ENCODE measurements around the gene SCUBE2. TPM values are rescaled to one million over a fixed set of nuclear protein-coding genes. Genes with fewer than 3 reads are reported as not detected.

The SCUBE2 gene
- total and polyA plus RNA-seq, 2 donors (not counting 3 experiments of a cell fraction or from before 2014, with no cell fraction given), result 0.55 to 3.5 TPM

- H3K4me3 ChIP-seq (replicated peaks in 1 of 3; ENCODE audit: insufficient read depth in 1 of 3, low read depth in 1 of 3, low read length in 3 of 3), result no peak overlapping the region
- no peaks in the 10 kb centered on the region for H4K20me1 ChIP-seq (replicated peaks; ENCODE audit: control insufficient read depth, extremely low read depth, insufficient read depth, low read length)
- DNase-seq (ENCODE audit: low read depth, low spot score) (no peak), FAIRE-seq (no peak)
- H3K9ac ChIP-seq (replicated peaks; ENCODE audit: extremely low read depth, insufficient read depth, low read length), result no peak overlapping the region
- no peak overlapping the region for H3K27ac ChIP-seq (ENCODE audit: insufficient read depth, low read depth, low read length)
- H3K4me1 ChIP-seq (ENCODE audit: control insufficient read depth, extremely low read depth, insufficient read depth, low read length), result no peaks in the 10 kb centered on the region
- no peaks in the 10 kb centered on the region for H3K36me3 ChIP-seq (ENCODE audit: control insufficient read depth in 2 of 2, extremely low read depth in 1 of 2, insufficient read depth in 2 of 2, low read length in 2 of 2)
- H3K4me2 ChIP-seq (ENCODE audit: insufficient read depth, low read length), result no peak overlapping the region
- dilution Hi-C loops (cut with MboI; ENCODE audit: extremely low pct_ligation_motif_present, low sequenced_read_pairs) (no loop called here), intact Hi-C loops (cut with micrococcal nuclease) (no loop called here)
- no TSS peak for BruUV-seq (replicated peaks)
- POLR2A ChIA-PET, result interaction anchor here (0.5 kb wide), 1 partner anchor 25 kb away, joined by 3 read pairs; no protein-coding TSS in a partner anchor
- TF ChIP-seq POLR2A (IDR thresholded peaks at IDR 0.05; ENCODE audit: low read depth, low read length) (no peak), JUN (IDR thresholded peaks at IDR 0.05; ENCODE audit: borderline replicate concordance, insufficient read depth, insufficient read length, low read depth) (no peak), FOS (IDR thresholded peaks at IDR 0.05; ENCODE audit: borderline replicate concordance, insufficient read depth, low read length) (no peak)
- CTCF ChIA-PET, result interaction anchor here (0.8 to 3.0 kb wide), 4 partner anchors 9 to 109 kb away, joined by 3 to 29 read pairs (median 7); no protein-coding TSS in a partner anchor
- peaks cover 1 to 6% of the 10 kb centered on the region in 2 experiments for H3K27me3 ChIP-seq (ENCODE audit: control insufficient read depth in 2 of 2, insufficient read depth in 2 of 2, low read length in 2 of 2)
- no peak overlapping the region for H2AFZ ChIP-seq (ENCODE audit: low read depth, low read length)
- H3K9me3 ChIP-seq (replicated peaks; ENCODE audit: control insufficient read depth, insufficient read depth, low read length), result no peaks in the 10 kb centered on the region
- no peaks in the 10 kb centered on the region for H3K9me1 ChIP-seq (replicated peaks; ENCODE audit: control insufficient read depth, extremely low read depth, insufficient read depth, low read length)
- no peaks in the 10 kb centered on the region for H3K79me2 ChIP-seq (ENCODE audit: control insufficient read depth, insufficient read depth, low read length)
Measured at GRCh38 chr11:9028581-9028980, 62.8 kb downstream of the SCUBE2 start.

- POLR2A ChIA-PET, result no interaction called here
- H3K4me2 ChIP-seq (ENCODE audit: insufficient read depth, low read length), result no peak overlapping the region
- no peak for FAIRE-seq
Measured at GRCh38 chr11:9025101-9025850, 66.1 kb downstream of the SCUBE2 start.

More at GRCh38 chr11:9025101-9025850, 66.1 kb downstream of the SCUBE2 start:
- Histone ChIP-seq H3K27ac (ENCODE audit: insufficient read depth, low read depth, low read length) (no peak overlapping the region), H3K36me3 (ENCODE audit: control insufficient read depth in 2 of 2, extremely low read depth in 1 of 2, insufficient read depth in 2 of 2, low read length in 2 of 2) (no peaks in the 10 kb centered on the region), H2AFZ (ENCODE audit: low read depth, low read length) (no peak overlapping the region), H4K20me1 (replicated peaks; ENCODE audit: control insufficient read depth, extremely low read depth, insufficient read depth, low read length) (no peaks in the 10 kb centered on the region), H3K9ac (replicated peaks; ENCODE audit: extremely low read depth, insufficient read depth, low read length) (no peak overlapping the region), H3K79me2 (ENCODE audit: control insufficient read depth, insufficient read depth, low read length) (no peaks in the 10 kb centered on the region), H3K27me3 (ENCODE audit: control insufficient read depth in 2 of 2, insufficient read depth in 2 of 2, low read length in 2 of 2) (peaks cover 4 to 6% of the 10 kb centered on the region in 2 experiments), H3K4me1 (ENCODE audit: control insufficient read depth, extremely low read depth, insufficient read depth, low read length) (no peaks in the 10 kb centered on the region), H3K9me1 (replicated peaks; ENCODE audit: control insufficient read depth, extremely low read depth, insufficient read depth, low read length) (no peaks in the 10 kb centered on the region), H3K4me3 (replicated peaks in 1 of 3; ENCODE audit: insufficient read depth in 1 of 3, low read depth in 1 of 3, low read length in 3 of 3) (no peak overlapping the region), H3K9me3 (replicated peaks; ENCODE audit: control insufficient read depth, insufficient read depth, low read length) (no peaks in the 10 kb centered on the region)
- CTCF ChIA-PET, result interaction anchor here (0.5 to 1.1 kb wide), 8 partner anchors 8 to 481 kb away, joined by 3 to 8 read pairs (median 4); no protein-coding TSS in a partner anchor
- no peak for DNase-seq (ENCODE audit: low read depth, low spot score)
- dilution Hi-C loops (cut with MboI; ENCODE audit: extremely low pct_ligation_motif_present, low sequenced_read_pairs), result no loop called here
- intact Hi-C loops (cut with micrococcal nuclease), result no loop called here
- no TSS peak for BruUV-seq (replicated peaks)
- TF ChIP-seq GATA2 (IDR thresholded peaks at IDR 0.05; ENCODE audit: insufficient read depth, insufficient read length, low read depth, low read length) (no peak), MAX (IDR thresholded peaks at IDR 0.05; ENCODE audit: insufficient read depth, insufficient read length) (no peak), EZH2 (IDR thresholded peaks at IDR 0.05; ENCODE audit: borderline replicate concordance, low read depth, low read length, severe bottlenecking) (no peak), POLR2A (IDR thresholded peaks at IDR 0.05; ENCODE audit: low read depth, low read length) (no peak), FOS (IDR thresholded peaks at IDR 0.05; ENCODE audit: borderline replicate concordance, insufficient read depth, low read length) (no peak), CTCF (IDR thresholded peaks at IDR 0.05; ENCODE audit: extremely low read depth in 1 of 2, insufficient read depth in 1 of 2, low read depth in 1 of 2, low read length in 2 of 2) (no peak), JUN (IDR thresholded peaks at IDR 0.05; ENCODE audit: borderline replicate concordance, insufficient read depth, insufficient read length, low read depth) (no peak), MYC (IDR thresholded peaks at IDR 0.05; ENCODE audit: low read depth, low read length) (no peak), POLR2AphosphoS5 (IDR thresholded peaks at IDR 0.05; ENCODE audit: insufficient read depth, low read depth, low read length) (no peak)
